ENCODE results near the gene AGA. TPM values are rescaled to one million over a fixed set of nuclear protein-coding genes. Genes with fewer than 3 reads are reported as not detected.
A peak's percentile ranks its signal among the peaks of the same experiment; 100 is the strongest.

Gene AGA
- total RNA-seq, 1 experiment from 2014 or later = 13.8 TPM

DNA sequence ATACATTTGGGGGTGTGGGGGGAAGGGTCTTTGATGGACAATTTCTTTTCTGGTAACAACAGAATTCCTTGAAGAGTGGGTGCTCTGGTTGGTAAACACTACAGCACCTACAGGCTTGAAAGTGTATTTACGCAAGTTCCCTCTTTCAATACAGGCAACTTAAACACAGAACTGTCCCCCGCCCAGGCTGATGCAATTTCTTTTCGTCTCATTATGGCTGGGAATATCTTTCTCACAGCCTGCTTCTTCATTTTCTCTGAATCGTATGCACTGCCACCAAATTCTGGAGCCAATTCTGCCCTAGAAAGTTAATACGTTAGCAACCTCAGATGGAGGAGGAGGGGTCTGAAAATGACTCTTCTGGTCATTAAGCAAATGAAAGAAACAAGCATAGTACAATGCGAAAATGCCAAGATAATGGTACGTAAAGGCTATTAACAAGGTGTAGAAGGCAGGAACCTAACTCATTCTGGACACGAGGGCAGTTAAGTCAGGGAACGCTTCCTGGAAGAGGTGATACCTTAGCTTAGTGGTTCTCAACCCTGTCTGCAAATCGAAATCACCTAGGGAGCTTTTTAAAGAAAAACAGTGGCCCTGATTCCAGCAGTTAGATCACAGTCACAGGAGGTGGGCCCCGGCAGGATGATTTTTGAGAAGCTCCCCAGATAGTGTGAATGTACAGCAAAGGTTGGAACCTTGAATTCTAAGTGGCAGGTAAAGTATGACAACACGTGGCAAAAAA is 1.0 kb downstream of the AGA start:
- no peaks in the 10 kb centered on the region for H3K36me3 ChIP-seq (ENCODE audit: low read depth)
- ChIA-PET CTCF (no interaction called here), POLR2A (ENCODE audit: unreplicated experiment) (interaction anchor here (0.6 kb wide), 1 partner anchor 55 kb away, joined by 8 read pairs; no protein-coding TSS in a partner anchor)

DNA sequence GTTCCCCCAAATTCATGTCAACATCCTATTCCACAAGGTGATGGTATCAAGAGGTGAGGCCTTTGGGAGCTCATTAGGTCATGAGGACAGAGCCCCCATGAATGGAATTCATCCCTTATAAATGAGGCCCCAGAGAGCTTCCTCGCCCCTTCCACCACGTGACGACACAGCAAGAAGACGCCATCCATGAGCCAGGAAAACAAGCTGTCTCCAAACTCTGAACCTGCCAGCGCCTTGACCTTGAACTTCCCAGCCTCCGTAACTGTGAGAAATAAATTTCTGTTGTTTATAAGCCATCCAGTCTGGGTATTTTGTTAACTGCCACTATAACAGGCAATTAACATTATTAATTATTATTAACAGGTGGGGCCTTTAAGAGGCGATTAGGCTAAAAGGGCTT is 5.8 kb downstream of the AGA start:
- Histone ChIP-seq H2AFZ (no peak overlapping the region), H3K4me2 (no peak overlapping the region), H3K27ac (no peak overlapping the region), H3F3A (ENCODE audit: insufficient read depth, low read depth) (peaks cover 2% of the 10 kb centered on the region; the same call in 1 of the 2 replicates), H3K36me3 (ENCODE audit: low read depth) (no peaks in the 10 kb centered on the region), H3K9me3 (ENCODE audit: insufficient read depth, low read depth) (no peaks in the 10 kb centered on the region), H4K20me1 (ENCODE audit: insufficient read depth) (no peaks in the 10 kb centered on the region), H3K27me3 (ENCODE audit: insufficient read depth, low read depth) (no peaks in the 10 kb centered on the region), H3K79me2 (ENCODE audit: low read depth) (no peaks in the 10 kb centered on the region), H3K9me2 (ENCODE audit: insufficient read depth) (no peaks in the 10 kb centered on the region), H3K4me3 (no peak overlapping the region), H3K4me1 (replicated peaks; ENCODE audit: insufficient read depth) (peaks cover 11% of the 10 kb centered on the region)
- ChIA-PET CTCF (interaction anchor here (0.7 kb wide), 1 partner anchor 118 kb away, joined by 4 read pairs; no protein-coding TSS in a partner anchor), POLR2A (ENCODE audit: unreplicated experiment) (no interaction called here)
- intact Hi-C loops (cut with micrococcal nuclease; ENCODE audit: unreplicated experiment) = no loop called here
- no peak for DNase-seq
- no peak for TF ChIP-seq EZH2 (IDR thresholded peaks at IDR 0.05; ENCODE audit: low read depth)
- TF ChIP-seq, protein P1, sequence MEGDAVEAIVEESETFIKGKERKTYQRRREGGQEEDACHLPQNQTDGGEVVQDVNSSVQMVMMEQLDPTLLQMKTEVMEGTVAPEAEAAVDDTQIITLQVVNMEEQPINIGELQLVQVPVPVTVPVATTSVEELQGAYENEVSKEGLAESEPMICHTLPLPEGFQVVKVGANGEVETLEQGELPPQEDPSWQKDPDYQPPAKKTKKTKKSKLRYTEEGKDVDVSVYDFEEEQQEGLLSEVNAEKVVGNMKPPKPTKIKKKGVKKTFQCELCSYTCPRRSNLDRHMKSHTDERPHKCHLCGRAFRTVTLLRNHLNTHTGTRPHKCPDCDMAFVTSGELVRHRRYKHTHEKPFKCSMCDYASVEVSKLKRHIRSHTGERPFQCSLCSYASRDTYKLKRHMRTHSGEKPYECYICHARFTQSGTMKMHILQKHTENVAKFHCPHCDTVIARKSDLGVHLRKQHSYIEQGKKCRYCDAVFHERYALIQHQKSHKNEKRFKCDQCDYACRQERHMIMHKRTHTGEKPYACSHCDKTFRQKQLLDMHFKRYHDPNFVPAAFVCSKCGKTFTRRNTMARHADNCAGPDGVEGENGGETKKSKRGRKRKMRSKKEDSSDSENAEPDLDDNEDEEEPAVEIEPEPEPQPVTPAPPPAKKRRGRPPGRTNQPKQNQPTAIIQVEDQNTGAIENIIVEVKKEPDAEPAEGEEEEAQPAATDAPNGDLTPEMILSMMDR (conservative IDR thresholded peaks at IDR 0.05) = no peak
- BruUV-seq (replicated peaks) = no TSS peak

More for the DNA sequence above, 1.0 kb downstream of the AGA start:
- DNase-seq = peak in 1 of 2 experiments; percentile 11
- H3K79me2 ChIP-seq (ENCODE audit: low read depth) = no peaks in the 10 kb centered on the region
- H3F3A ChIP-seq (ENCODE audit: insufficient read depth, low read depth) = peaks cover 6% of the 10 kb centered on the region; the same call in 1 of the 2 replicates
- intact Hi-C loops (cut with micrococcal nuclease; ENCODE audit: unreplicated experiment) = loop anchor here (1.0 kb wide), 1 partner anchor 131 kb away; no protein-coding TSS in a partner anchor
- H3K9me3 ChIP-seq (ENCODE audit: insufficient read depth, low read depth) = no peaks in the 10 kb centered on the region
- peak overlapping the region; percentile 97 for H3K4me2 ChIP-seq
- no peak for TF ChIP-seq EZH2 (IDR thresholded peaks at IDR 0.05; ENCODE audit: low read depth)
- TF ChIP-seq, protein P1 (conservative IDR thresholded peaks at IDR 0.05) = no peak
- no peaks in the 10 kb centered on the region for H3K9me2 ChIP-seq (ENCODE audit: insufficient read depth)
- no peaks in the 10 kb centered on the region for H3K27me3 ChIP-seq (ENCODE audit: insufficient read depth, low read depth)
- no peaks in the 10 kb centered on the region for H4K20me1 ChIP-seq (ENCODE audit: insufficient read depth)
- peak overlapping the region; percentile 92 for H3K27ac ChIP-seq
- no TSS peak for BruUV-seq (replicated peaks)
- H3K4me3 ChIP-seq = peak overlapping the region; percentile 91
- H2AFZ ChIP-seq = peak overlapping the region; percentile 96
- H3K4me1 ChIP-seq (replicated peaks; ENCODE audit: insufficient read depth) = peaks cover 16% of the 10 kb centered on the region

DNA sequence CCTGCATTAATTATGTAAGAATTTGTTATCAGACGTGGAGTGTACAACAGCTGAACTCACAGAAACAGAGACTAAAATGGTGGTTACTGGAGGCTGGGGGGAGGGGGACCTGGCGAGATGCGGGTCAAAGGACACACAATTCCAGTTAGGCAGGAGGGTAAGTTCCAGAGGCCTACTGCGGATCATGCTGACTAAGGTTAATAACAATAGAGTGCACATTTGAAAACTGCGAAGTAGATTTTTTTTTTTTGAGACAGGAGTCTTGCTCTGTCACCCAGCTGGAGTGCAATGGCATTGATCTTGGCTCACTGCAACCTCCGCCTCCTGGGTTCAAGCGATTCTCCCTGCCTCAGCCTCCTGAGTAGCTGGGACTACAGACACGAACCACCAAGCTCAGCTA is 7.6 kb downstream of the AGA start:
- no peak overlapping the region for H2AFZ ChIP-seq
- CTCF ChIA-PET = no interaction called here
- intact Hi-C loops (cut with micrococcal nuclease; ENCODE audit: unreplicated experiment) = no loop called here

More for the DNA sequence above, 7.6 kb downstream of the AGA start:
- no peak for DNase-seq
- POLR2A ChIA-PET (ENCODE audit: unreplicated experiment) = no interaction called here
- Histone ChIP-seq H3K79me2 (ENCODE audit: low read depth) (no peaks in the 10 kb centered on the region), H3K27ac (no peak overlapping the region), H3K27me3 (ENCODE audit: insufficient read depth, low read depth) (no peaks in the 10 kb centered on the region), H3K4me1 (replicated peaks; ENCODE audit: insufficient read depth) (no peaks in the 10 kb centered on the region), H3K4me3 (no peak overlapping the region), H3K9me3 (ENCODE audit: insufficient read depth, low read depth) (no peaks in the 10 kb centered on the region), H3K9me2 (ENCODE audit: insufficient read depth) (no peaks in the 10 kb centered on the region), H4K20me1 (ENCODE audit: insufficient read depth) (no peaks in the 10 kb centered on the region), H3K36me3 (ENCODE audit: low read depth) (no peaks in the 10 kb centered on the region), H3K4me2 (no peak overlapping the region), H3F3A (ENCODE audit: insufficient read depth, low read depth) (no peaks in the 10 kb centered on the region)
- TF ChIP-seq, protein P1 (conservative IDR thresholded peaks at IDR 0.05) = no peak
- no peak for TF ChIP-seq EZH2 (IDR thresholded peaks at IDR 0.05; ENCODE audit: low read depth)
- no TSS peak for BruUV-seq (replicated peaks)
